PFSK-1 (cell line): Measurements from ENCODE around the gene OR51A4.

ENCODE experiments used
- POLR2AphosphoS5 ChIP-seq: IDR thresholded peaks from 2 replicates; pipeline ENCODE4 v1.6.1; 2012; ENCODE audit warnings: low read depth, mild to moderate bottlenecking, control low read depth, low read length, moderate library complexity
- TAF1 ChIP-seq: IDR thresholded peaks from 2 replicates; pipeline ENCODE4 v1.6.1; 2012; ENCODE audit warnings: low read length, control low read depth, borderline replicate concordance; ENCODE audit not compliant: insufficient read depth

GRCh38 chr11:4924239-4924638 lies 23.2 kb downstream of the OR51A4 start, which contains the start of gene OR51G1:
- TF ChIP-seq POLR2AphosphoS5, result no peak
- TF ChIP-seq TAF1, result no peak
